ENCODE measurements around the gene GNAT2. TPM values are rescaled to one million over a fixed set of nuclear protein-coding genes. Genes with fewer than 3 reads are reported as not detected.

The GNAT2 gene
- total RNA-seq, 2 donors from 2014 or later: 0.17 to 0.23 TPM

DNA sequence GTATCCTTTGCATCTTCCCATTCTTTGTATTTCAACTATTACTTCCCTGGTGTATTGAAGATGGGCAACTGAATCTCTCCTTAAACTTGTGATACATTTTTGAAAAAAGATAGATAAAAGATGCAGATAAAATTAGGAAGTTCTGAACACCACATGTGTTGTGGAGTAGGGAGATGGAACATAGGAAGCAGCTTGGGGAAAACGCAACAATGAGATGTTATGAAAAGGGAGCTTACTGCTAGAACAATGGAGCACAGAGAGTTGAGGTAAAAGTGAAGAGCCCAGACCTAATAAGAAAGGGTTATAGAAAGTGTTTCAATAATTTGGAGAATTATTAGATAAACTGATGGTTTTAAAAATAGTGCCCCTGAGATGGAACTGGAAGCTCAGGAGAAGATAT is 50.1 kb downstream of the GNAT2 start:
- DNase-seq: no peak
- Mint-ChIP-seq H3K36me3 (ENCODE audit: insufficient read depth in 2 of 2) (peaks cover 0 to 2% of the 10 kb centered on the region in 2 donors), H3K27ac (no peak overlapping the region), H3K4me3 (no peak overlapping the region), H3K9me3 (no peaks in the 10 kb centered on the region), H3K4me1 (ENCODE audit: low read depth) (peaks cover 33% of the 10 kb centered on the region), H3K27me3 (ENCODE audit: low read depth) (no peaks in the 10 kb centered on the region)
- no peak for ATAC-seq (replicated peaks in 1 of 2)

- Mint-ChIP-seq H3K4me1 (ENCODE audit: low read depth) (peaks cover 39% of the 10 kb centered on the region), H3K36me3 (ENCODE audit: insufficient read depth in 2 of 2) (peaks cover 0 to 2% of the 10 kb centered on the region in 2 donors), H3K4me3 (no peak overlapping the region), H3K27ac (no peak overlapping the region), H3K9me3 (no peaks in the 10 kb centered on the region), H3K27me3 (ENCODE audit: low read depth) (no peaks in the 10 kb centered on the region)
- ATAC-seq (replicated peaks in 1 of 2): no peak
- DNase-seq: no peak
Observed at GRCh38 chr1:109567877-109568672, 51.3 kb downstream of the GNAT2 start.

GRCh38 chr1:109566982-109567381 is 52.4 kb downstream of the GNAT2 start:
- peaks cover 33% of the 10 kb centered on the region for H3K4me1 Mint-ChIP-seq (ENCODE audit: low read depth)
- H3K4me3 Mint-ChIP-seq: no peak overlapping the region
- DNase-seq (no peak), ATAC-seq (replicated peaks in 1 of 2) (no peak)
- no peaks in the 10 kb centered on the region for H3K9me3 Mint-ChIP-seq
- H3K27ac Mint-ChIP-seq: no peak overlapping the region
- peaks cover 0 to 2% of the 10 kb centered on the region in 2 donors for H3K36me3 Mint-ChIP-seq (ENCODE audit: insufficient read depth in 2 of 2)
- no peaks in the 10 kb centered on the region for H3K27me3 Mint-ChIP-seq (ENCODE audit: low read depth)

DNA sequence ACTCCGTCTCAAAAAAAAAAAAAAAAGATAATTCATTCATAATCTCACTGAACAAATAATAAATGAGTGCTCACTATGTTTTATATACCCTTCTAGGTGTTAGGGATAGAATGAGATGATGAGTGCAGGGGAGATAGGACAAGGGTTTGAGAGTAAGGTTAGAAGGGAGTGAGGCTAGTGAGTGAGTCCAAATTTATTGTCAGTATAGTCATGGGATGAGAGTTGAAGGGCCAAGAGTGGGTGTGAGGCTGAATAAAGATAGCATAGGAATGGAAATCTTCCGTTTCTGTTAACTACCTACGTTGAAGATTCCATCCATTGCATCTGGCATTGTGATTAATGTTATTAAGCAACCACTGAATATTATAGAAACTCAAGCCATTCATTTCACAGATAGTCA is 54.2 kb downstream of the GNAT2 start:
- Mint-ChIP-seq H3K36me3 (ENCODE audit: insufficient read depth in 2 of 2) (peaks cover 0 to 2% of the 10 kb centered on the region in 2 donors), H3K27me3 (ENCODE audit: low read depth) (no peaks in the 10 kb centered on the region), H3K4me1 (ENCODE audit: low read depth) (peaks cover 33% of the 10 kb centered on the region), H3K4me3 (no peak overlapping the region), H3K27ac (no peak overlapping the region), H3K9me3 (no peaks in the 10 kb centered on the region)
- ATAC-seq (replicated peaks in 1 of 2) (no peak), DNase-seq (no peak)

DNA sequence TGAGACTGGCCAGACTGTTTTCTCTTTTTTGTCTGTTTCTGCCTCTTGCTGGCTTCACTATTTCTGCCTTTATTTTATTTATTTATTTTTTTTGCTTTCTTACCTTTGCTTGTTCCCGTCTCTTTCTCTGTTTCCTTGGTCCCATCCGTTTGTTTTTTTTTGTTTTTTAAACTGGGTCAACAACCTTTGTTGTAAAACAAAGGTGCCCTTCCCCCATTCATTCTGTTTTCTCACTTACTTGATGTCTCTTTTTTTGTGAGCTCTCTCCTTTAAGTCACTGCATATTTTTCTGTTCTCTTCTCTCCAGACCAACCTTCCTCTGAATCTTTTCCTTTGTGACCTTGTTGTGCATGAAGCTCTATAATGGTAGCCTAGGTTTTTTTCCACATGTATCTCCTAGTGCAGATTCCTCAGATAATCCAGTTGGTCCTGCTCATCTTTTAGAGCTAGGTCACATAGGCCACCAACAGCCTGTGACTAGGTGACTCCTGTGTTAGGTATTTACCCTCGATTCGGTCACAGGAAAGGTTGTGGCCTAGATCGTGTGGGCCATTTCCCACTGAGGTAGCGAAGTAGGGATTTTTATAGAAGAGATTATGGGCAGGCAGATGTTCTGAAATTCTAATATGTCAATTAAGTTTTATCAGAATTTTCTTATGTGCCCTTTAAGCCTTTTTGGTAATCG is 55.1 kb downstream of the GNAT2 start:
- Mint-ChIP-seq H3K4me1 (ENCODE audit: low read depth) (peaks cover 40% of the 10 kb centered on the region), H3K27me3 (ENCODE audit: low read depth) (no peaks in the 10 kb centered on the region), H3K27ac (peak overlapping the region; percentile 4), H3K36me3 (ENCODE audit: insufficient read depth in 2 of 2) (peaks cover 0 to 2% of the 10 kb centered on the region in 2 donors), H3K9me3 (no peaks in the 10 kb centered on the region), H3K4me3 (peak overlapping the region in 1 of 2 donors; percentile 5)
- no peak for ATAC-seq (replicated peaks in 1 of 2)
- DNase-seq: no peak

GRCh38 chr1:109559995-109560394 is 59.4 kb downstream of the GNAT2 start:
- Mint-ChIP-seq H3K9me3 (no peaks in the 10 kb centered on the region), H3K4me3 (no peak overlapping the region), H3K36me3 (ENCODE audit: insufficient read depth in 2 of 2) (peaks cover 0 to 5% of the 10 kb centered on the region in 2 donors), H3K27ac (no peak overlapping the region), H3K4me1 (ENCODE audit: low read depth) (peaks cover 58% of the 10 kb centered on the region), H3K27me3 (ENCODE audit: low read depth) (no peaks in the 10 kb centered on the region)
- ATAC-seq (replicated peaks in 1 of 2) (no peak), DNase-seq (no peak)

DNA sequence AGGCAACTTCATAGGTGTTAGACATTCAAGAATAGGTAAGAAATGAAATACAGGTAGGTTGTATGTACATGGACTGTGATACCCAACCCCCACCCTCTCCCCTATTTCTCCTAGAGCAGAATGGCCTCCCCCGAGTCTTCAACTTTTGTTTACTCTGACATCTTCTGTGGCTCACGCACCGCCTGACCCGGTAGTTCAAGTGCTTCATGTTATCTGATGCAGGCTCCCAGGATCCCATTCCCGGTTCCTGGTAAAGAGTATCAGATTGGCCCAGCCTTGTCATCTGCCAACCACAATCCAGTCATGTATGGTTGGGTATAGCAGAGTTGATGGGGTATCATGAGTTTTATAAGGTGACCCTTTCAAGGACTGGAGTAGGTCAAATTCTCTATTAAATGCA is 61.9 kb downstream of the GNAT2 start:
- no peak overlapping the region for H3K27ac Mint-ChIP-seq
- no peak for ATAC-seq (replicated peaks in 1 of 2)
- peaks cover 58% of the 10 kb centered on the region for H3K4me1 Mint-ChIP-seq (ENCODE audit: low read depth)
- no peak for DNase-seq
- no peaks in the 10 kb centered on the region for H3K27me3 Mint-ChIP-seq (ENCODE audit: low read depth)
- no peak overlapping the region for H3K4me3 Mint-ChIP-seq
- peaks cover 3% of the 10 kb centered on the region in 2 donors for H3K36me3 Mint-ChIP-seq (ENCODE audit: insufficient read depth in 2 of 2)
- H3K9me3 Mint-ChIP-seq: no peaks in the 10 kb centered on the region

DNA sequence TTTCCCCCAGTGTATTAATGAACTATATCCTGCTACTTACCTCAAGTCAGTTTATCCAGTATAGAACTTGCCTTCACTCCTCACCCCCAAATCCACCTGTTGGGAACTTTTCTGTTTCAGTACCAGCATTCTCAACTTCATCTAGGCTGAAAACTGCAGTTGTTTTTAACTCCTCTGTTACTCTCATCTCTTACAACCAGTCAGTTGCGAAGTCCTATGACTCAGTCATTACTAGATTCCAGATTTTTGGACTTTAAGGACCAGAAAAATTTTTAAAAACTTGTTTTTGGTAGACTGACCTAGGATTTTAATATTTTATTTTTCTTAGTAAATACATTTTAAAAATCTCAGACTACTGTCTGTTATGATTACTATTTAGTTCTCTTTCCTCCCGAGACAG is 62.9 kb downstream of the GNAT2 start:
- no peak overlapping the region for H3K27ac Mint-ChIP-seq
- H3K4me3 Mint-ChIP-seq: no peak overlapping the region
- H3K9me3 Mint-ChIP-seq: no peaks in the 10 kb centered on the region
- peaks cover 61% of the 10 kb centered on the region for H3K4me1 Mint-ChIP-seq (ENCODE audit: low read depth)
- DNase-seq: no peak
- H3K27me3 Mint-ChIP-seq (ENCODE audit: low read depth): no peaks in the 10 kb centered on the region
- H3K36me3 Mint-ChIP-seq (ENCODE audit: insufficient read depth in 2 of 2): peaks cover 3% of the 10 kb centered on the region in 2 donors
- ATAC-seq (replicated peaks in 1 of 2): no peak

Other genes with a start within 250 kb of the GNAT2 start
- 1 to 10 TPM; 1.4 to 4.8 TPM for gene SORT1, start 221.7 kb downstream of the GNAT2 start, total RNA-seq
- gene PSMA5, start 193.2 kb downstream of the GNAT2 start, total RNA-seq: 100 to 1,000 TPM; 169 to 179 TPM
- gene SYPL2, start 153.1 kb downstream of the GNAT2 start, total RNA-seq: under 1 TPM; 0.10 to 0.37 TPM
- 10 to 100 TPM; 11.9 to 13.3 TPM for gene ATXN7L2, start 135.7 kb downstream of the GNAT2 start, total RNA-seq
- 10 to 100 TPM; 15.8 to 16.5 TPM for gene CYB561D1, start 125.5 kb downstream of the GNAT2 start, total RNA-seq
- 1 to 10 TPM; 2.1 to 2.6 TPM for gene AMIGO1, start 109.9 kb downstream of the GNAT2 start, total RNA-seq
- not detected for gene GPR61, start 79.7 kb downstream of the GNAT2 start, total RNA-seq
- gene GNAI3, start 71.0 kb downstream of the GNAT2 start, total RNA-seq: 10 to 100 TPM in 1 of 2 donors, 1 to 10 TPM in 1; 8.9 to 10.1 TPM
- 10 to 100 TPM; 64.0 to 79.2 TPM for gene AMPD2, start 221 bp upstream of the GNAT2 start, total RNA-seq
- gene GSTM4, start 36.5 kb upstream of the GNAT2 start, total RNA-seq: 10 to 100 TPM; 23.5 to 31.1 TPM
- gene GSTM2, start 48.4 kb upstream of the GNAT2 start, total RNA-seq: 10 to 100 TPM; 40.2 to 41.9 TPM
- 10 to 100 TPM; 37.2 to 60.6 TPM for gene GSTM1, start 68.2 kb upstream of the GNAT2 start, total RNA-seq
- 1 to 10 TPM in 1 of 2 donors, under 1 TPM in 1; 0.81 to 1.0 TPM for gene GSTM5, start 92.6 kb upstream of the GNAT2 start, total RNA-seq
- 10 to 100 TPM in 1 of 2 donors, 1 to 10 TPM in 1; 8.1 to 13.3 TPM for gene GSTM3, start 121.4 kb upstream of the GNAT2 start, total RNA-seq
- not detected for gene EPS8L3, start 144.3 kb upstream of the GNAT2 start, total RNA-seq

All from activated T-cell treated with anti-CD3 and anti-CD28 coated beads, Interleukin-2, amount 50 U/mL, for 72 hours (primary cell).